ENCODE measurements around the gene PTCSC3. TPM values are rescaled to one million over a fixed set of nuclear protein-coding genes. Genes with fewer than 3 reads are reported as not detected.

PTCSC3 gene
- total and polyA plus RNA-seq, 2 experiments from 2014 or later = not detected

DNA sequence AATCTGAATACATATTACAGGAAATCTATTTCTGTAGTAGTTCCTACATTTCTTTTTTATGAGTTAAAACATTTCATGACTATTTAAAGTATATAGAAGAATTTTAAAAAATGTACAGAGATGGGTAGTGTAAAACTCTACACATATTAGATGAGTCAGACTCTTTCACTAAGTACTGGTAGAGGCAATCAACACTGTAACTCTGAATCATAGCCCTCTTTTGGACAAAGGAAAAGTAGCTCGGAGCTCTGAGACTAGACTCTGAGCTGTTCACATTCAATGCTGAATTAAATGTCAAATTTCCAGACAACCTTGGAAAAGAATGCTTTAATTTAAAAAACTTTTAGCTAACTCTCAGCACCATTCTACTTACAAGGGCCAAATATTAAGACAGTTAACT is 3.4 kb downstream of the PTCSC3 start (continued):
- TF ChIP-seq, protein P1, sequence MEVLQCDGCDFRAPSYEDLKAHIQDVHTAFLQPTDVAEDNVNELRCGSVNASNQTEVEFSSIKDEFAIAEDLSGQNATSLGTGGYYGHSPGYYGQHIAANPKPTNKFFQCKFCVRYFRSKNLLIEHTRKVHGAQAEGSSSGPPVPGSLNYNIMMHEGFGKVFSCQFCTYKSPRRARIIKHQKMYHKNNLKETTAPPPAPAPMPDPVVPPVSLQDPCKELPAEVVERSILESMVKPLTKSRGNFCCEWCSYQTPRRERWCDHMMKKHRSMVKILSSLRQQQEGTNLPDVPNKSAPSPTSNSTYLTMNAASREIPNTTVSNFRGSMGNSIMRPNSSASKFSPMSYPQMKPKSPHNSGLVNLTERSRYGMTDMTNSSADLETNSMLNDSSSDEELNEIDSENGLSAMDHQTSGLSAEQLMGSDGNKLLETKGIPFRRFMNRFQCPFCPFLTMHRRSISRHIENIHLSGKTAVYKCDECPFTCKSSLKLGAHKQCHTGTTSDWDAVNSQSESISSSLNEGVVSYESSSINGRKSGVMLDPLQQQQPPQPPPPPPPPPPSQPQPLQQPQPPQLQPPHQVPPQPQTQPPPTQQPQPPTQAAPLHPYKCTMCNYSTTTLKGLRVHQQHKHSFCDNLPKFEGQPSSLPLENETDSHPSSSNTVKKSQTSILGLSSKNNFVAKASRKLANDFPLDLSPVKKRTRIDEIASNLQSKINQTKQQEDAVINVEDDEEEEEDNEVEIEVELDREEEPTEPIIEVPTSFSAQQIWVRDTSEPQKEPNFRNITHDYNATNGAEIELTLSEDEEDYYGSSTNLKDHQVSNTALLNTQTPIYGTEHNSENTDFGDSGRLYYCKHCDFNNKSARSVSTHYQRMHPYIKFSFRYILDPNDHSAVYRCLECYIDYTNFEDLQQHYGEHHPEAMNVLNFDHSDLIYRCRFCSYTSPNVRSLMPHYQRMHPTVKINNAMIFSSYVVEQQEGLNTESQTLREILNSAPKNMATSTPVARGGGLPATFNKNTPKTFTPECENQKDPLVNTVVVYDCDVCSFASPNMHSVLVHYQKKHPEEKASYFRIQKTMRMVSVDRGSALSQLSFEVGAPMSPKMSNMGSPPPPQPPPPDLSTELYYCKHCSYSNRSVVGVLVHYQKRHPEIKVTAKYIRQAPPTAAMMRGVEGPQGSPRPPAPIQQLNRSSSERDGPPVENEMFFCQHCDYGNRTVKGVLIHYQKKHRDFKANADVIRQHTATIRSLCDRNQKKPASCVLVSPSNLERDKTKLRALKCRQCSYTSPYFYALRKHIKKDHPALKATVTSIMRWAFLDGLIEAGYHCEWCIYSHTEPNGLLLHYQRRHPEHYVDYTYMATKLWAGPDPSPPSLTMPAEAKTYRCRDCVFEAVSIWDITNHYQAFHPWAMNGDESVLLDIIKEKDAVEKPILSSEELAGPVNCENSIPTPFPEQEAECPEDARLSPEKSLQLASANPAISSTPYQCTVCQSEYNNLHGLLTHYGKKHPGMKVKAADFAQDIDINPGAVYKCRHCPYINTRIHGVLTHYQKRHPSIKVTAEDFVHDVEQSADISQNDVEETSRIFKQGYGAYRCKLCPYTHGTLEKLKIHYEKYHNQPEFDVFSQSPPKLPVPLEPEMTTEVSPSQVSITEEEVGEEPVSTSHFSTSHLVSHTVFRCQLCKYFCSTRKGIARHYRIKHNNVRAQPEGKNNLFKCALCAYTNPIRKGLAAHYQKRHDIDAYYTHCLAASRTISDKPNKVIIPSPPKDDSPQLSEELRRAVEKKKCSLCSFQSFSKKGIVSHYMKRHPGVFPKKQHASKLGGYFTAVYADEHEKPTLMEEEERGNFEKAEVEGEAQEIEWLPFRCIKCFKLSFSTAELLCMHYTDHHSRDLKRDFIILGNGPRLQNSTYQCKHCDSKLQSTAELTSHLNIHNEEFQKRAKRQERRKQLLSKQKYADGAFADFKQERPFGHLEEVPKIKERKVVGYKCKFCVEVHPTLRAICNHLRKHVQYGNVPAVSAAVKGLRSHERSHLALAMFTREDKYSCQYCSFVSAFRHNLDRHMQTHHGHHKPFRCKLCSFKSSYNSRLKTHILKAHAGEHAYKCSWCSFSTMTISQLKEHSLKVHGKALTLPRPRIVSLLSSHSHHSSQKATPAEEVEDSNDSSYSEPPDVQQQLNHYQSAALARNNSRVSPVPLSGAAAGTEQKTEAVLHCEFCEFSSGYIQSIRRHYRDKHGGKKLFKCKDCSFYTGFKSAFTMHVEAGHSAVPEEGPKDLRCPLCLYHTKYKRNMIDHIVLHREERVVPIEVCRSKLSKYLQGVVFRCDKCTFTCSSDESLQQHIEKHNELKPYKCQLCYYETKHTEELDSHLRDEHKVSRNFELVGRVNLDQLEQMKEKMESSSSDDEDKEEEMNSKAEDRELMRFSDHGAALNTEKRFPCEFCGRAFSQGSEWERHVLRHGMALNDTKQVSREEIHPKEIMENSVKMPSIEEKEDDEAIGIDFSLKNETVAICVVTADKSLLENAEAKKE (CRISPR knock-in tag; IDR thresholded peaks at IDR 0.05) = no peak
- TF ChIP-seq JUNB (IDR thresholded peaks at IDR 0.05; ENCODE audit: unreplicated experiment) = no peak
- TF ChIP-seq, protein P2, sequence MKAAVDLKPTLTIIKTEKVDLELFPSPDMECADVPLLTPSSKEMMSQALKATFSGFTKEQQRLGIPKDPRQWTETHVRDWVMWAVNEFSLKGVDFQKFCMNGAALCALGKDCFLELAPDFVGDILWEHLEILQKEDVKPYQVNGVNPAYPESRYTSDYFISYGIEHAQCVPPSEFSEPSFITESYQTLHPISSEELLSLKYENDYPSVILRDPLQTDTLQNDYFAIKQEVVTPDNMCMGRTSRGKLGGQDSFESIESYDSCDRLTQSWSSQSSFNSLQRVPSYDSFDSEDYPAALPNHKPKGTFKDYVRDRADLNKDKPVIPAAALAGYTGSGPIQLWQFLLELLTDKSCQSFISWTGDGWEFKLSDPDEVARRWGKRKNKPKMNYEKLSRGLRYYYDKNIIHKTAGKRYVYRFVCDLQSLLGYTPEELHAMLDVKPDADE (IDR thresholded peaks at IDR 0.05) = no peak
- TF ChIP-seq NANOG (IDR thresholded peaks at IDR 0.05; ENCODE audit: borderline replicate concordance) = no peak
- no peak for TF ChIP-seq ZNF114 (CRISPR knock-in tag; IDR thresholded peaks at IDR 0.05)
- TF ChIP-seq, protein P3, sequence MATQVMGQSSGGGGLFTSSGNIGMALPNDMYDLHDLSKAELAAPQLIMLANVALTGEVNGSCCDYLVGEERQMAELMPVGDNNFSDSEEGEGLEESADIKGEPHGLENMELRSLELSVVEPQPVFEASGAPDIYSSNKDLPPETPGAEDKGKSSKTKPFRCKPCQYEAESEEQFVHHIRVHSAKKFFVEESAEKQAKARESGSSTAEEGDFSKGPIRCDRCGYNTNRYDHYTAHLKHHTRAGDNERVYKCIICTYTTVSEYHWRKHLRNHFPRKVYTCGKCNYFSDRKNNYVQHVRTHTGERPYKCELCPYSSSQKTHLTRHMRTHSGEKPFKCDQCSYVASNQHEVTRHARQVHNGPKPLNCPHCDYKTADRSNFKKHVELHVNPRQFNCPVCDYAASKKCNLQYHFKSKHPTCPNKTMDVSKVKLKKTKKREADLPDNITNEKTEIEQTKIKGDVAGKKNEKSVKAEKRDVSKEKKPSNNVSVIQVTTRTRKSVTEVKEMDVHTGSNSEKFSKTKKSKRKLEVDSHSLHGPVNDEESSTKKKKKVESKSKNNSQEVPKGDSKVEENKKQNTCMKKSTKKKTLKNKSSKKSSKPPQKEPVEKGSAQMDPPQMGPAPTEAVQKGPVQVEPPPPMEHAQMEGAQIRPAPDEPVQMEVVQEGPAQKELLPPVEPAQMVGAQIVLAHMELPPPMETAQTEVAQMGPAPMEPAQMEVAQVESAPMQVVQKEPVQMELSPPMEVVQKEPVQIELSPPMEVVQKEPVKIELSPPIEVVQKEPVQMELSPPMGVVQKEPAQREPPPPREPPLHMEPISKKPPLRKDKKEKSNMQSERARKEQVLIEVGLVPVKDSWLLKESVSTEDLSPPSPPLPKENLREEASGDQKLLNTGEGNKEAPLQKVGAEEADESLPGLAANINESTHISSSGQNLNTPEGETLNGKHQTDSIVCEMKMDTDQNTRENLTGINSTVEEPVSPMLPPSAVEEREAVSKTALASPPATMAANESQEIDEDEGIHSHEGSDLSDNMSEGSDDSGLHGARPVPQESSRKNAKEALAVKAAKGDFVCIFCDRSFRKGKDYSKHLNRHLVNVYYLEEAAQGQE (IDR thresholded peaks at IDR 0.05; ENCODE audit: unreplicated experiment) = no peak
- TF ChIP-seq EZH2phosphoT487 (IDR thresholded peaks at IDR 0.05; ENCODE audit: unreplicated experiment) = no peak
- no peak for TF ChIP-seq EZH2 (IDR thresholded peaks at IDR 0.05; ENCODE audit: low read depth, unreplicated experiment)
- TF ChIP-seq CREB1 (CRISPR knock-in tag; IDR thresholded peaks at IDR 0.05; ENCODE audit: low read depth) = no peak
- TF ChIP-seq POLR2AphosphoS5 (IDR thresholded peaks at IDR 0.05; ENCODE audit: low read depth) = no peak
- TF ChIP-seq ZNF331 (CRISPR knock-in tag; IDR thresholded peaks at IDR 0.05; ENCODE audit: low read depth) = no peak
